ENCODE measurements around the gene BMP4.

DNA sequence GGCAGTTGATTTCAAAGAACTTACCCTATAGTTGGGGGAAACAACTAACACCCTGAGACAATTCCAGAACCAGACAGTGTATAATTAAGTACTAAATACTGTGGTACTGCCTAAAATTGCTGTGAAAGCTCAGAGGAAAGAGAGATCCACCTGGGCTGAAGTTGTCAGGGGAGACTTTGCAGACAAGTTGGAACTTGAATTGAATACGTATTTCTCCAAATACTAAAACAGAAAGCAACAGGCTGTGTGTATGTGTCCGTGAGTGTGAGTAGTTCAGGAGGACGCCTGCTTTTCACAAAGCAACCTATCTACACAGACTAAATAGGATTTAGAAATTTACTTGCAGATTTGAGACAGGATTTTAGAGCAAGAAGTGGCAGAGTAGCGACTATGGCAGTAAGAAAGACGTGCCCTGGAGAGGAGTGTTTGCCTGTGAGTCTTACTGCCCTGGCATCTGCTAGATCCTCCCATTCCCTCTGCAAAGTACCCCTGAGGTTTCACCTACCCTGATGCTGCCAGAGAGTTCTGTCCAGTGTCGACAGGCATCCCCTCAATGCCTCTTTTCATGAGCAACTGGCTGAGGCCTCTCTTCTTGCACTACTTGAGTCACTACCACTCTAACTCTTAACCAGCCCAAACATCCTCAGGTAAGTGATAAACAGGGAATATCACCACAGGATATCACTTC is 37.4 kb upstream of the BMP4 start:
- no peak for TF ChIP-seq EZH2 (IDR thresholded peaks at IDR 0.05; ENCODE audit: low read length)
- TF ChIP-seq, protein P1, sequence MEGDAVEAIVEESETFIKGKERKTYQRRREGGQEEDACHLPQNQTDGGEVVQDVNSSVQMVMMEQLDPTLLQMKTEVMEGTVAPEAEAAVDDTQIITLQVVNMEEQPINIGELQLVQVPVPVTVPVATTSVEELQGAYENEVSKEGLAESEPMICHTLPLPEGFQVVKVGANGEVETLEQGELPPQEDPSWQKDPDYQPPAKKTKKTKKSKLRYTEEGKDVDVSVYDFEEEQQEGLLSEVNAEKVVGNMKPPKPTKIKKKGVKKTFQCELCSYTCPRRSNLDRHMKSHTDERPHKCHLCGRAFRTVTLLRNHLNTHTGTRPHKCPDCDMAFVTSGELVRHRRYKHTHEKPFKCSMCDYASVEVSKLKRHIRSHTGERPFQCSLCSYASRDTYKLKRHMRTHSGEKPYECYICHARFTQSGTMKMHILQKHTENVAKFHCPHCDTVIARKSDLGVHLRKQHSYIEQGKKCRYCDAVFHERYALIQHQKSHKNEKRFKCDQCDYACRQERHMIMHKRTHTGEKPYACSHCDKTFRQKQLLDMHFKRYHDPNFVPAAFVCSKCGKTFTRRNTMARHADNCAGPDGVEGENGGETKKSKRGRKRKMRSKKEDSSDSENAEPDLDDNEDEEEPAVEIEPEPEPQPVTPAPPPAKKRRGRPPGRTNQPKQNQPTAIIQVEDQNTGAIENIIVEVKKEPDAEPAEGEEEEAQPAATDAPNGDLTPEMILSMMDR (optimal IDR thresholded peaks at IDR 0.05 in 1 of 3, IDR thresholded peaks at IDR 0.05 in 1 of 3, conservative IDR thresholded peaks at IDR 0.05 in 1 of 3; ENCODE audit: extremely low read depth in 1 of 3, insufficient read depth in 2 of 3, low read length in 3 of 3) = no peak
